Mucosa of gallbladder (tissue), 1 donor: Measurements from ENCODE around the gene RHOBTB1. TPM values are rescaled to one million over a fixed set of nuclear protein-coding genes. Genes with fewer than 3 reads are reported as not detected.

Experiments
- DNase-seq: peaks from one replicate; pipeline ENCODE4 v3.0.0-alpha.2; 2020; ENCODE audit warnings: low spot score
- total RNA-seq: library from RNA; stranded (reverse); gene quantifications from one replicate; pipeline ENCODE4 v1.2.1, GENCODE V29; 2021
- donor health status: DM: no; HTN: no; CAD: no.

The RHOBTB1 gene
- total RNA-seq, 1 donor from 2014 or later: 16.8 TPM

DNA sequence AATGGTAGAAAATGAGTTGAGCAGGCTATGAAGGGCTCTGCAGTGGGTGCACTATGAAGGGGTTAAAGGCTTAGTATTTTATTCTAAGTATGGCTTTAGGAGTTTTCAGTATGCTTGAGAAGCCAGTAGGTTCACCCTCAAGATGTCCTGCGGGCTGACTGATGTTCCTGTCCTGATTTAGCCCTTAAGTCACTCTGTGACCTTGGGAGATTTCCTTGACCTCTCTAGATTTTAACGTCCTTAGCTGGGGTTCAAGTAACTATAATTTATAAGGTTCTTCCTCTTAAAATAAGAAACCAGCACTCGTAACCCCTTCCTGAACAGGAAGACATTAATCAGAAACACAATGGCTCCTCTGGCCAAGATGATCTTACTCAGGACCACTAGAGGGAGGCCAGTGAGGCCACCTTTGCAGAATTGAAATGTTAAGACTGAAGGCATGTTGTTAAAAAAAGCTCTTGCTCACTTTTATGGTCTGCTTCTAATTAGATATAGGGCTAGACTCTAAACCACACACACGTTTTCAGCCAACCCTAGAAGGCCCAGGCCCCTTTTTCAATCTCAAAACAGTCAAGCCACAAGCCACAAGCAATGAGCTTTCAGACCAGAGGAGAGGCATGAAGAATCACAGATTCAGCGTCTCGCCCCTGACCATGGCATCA lies 123.8 kb downstream of the RHOBTB1 start:
- DNase-seq: no peak

Other genes with a start within 250 kb of the RHOBTB1 start
- gene CDK1, start 165.7 kb downstream of the RHOBTB1 start, total RNA-seq: 3.9 TPM